ENCODE data around the gene CNTN1.

CNTN1 gene

GRCh38 chr12:41053046-41053445, 360.8 kb downstream of the CNTN1 start:
- no peak overlapping the region for H3K4me3 ChIP-seq (ENCODE audit: low read depth, low read length)
- H3K9me3 ChIP-seq (ENCODE audit: control insufficient read depth, insufficient read depth, low read depth, low read length), result no peaks in the 10 kb centered on the region
- TF ChIP-seq RBAK (tag by site-specific recombination; IDR thresholded peaks at IDR 0.05), result no peak
- no peak for TF ChIP-seq KLF7 (tag by site-specific recombination; IDR thresholded peaks at IDR 0.05; ENCODE audit: borderline replicate concordance)
- TF ChIP-seq ZNF830 (tag by site-specific recombination; IDR thresholded peaks at IDR 0.05; ENCODE audit: low read depth), result no peak
- TF ChIP-seq ZNF239 (tag by site-specific recombination; IDR thresholded peaks at IDR 0.05), result no peak
- TF ChIP-seq KLF16 (tag by site-specific recombination; IDR thresholded peaks at IDR 0.05), result no peak
- no peak for TF ChIP-seq ZNF626 (tag by site-specific recombination; IDR thresholded peaks at IDR 0.05)
- no peak for TF ChIP-seq PATZ1 (tag by site-specific recombination; IDR thresholded peaks at IDR 0.05)
- no peak for TF ChIP-seq KLF17 (tag by site-specific recombination; IDR thresholded peaks at IDR 0.05)
- no peak for TF ChIP-seq ZNF23 (tag by site-specific recombination; IDR thresholded peaks at IDR 0.05; ENCODE audit: borderline replicate concordance)
- no peak for TF ChIP-seq ZNF221 (tag by site-specific recombination; IDR thresholded peaks at IDR 0.05; ENCODE audit: borderline replicate concordance)
- ChIA-PET POLR2A (no interaction called here), CTCF (no interaction called here)
- H3K36me3 ChIP-seq (ENCODE audit: control insufficient read depth in 2 of 2, insufficient read depth in 1 of 2, low read length in 2 of 2), result no peaks in the 10 kb centered on the region
- peaks cover 14% of the 10 kb centered on the region; the same call in 1 of the 2 replicates for H3K4me1 ChIP-seq (ENCODE audit: control insufficient read depth, insufficient read depth, low read length)
- no peak overlapping the region for H3K27ac ChIP-seq (ENCODE audit: extremely low read depth, low read depth, low read length)

- peaks cover 14% of the 10 kb centered on the region; the same call in 1 of the 2 replicates for H3K4me1 ChIP-seq (ENCODE audit: control insufficient read depth, insufficient read depth, low read length)
- no peak overlapping the region for H3K4me3 ChIP-seq (ENCODE audit: low read depth, low read length)
- TF ChIP-seq ZNF416 (tag by site-specific recombination; IDR thresholded peaks at IDR 0.05), result no peak
- TF ChIP-seq ZBTB49 (tag by site-specific recombination; IDR thresholded peaks at IDR 0.05; ENCODE audit: low read depth), result no peak
- no peak for TF ChIP-seq KLF7 (tag by site-specific recombination; IDR thresholded peaks at IDR 0.05; ENCODE audit: borderline replicate concordance)
- TF ChIP-seq ZBTB7A (tag by site-specific recombination; IDR thresholded peaks at IDR 0.05; ENCODE audit: low read depth), result no peak
- TF ChIP-seq GLI4 (tag by site-specific recombination; IDR thresholded peaks at IDR 0.05), result no peak
- TF ChIP-seq KLF9 (tag by site-specific recombination; IDR thresholded peaks at IDR 0.05; ENCODE audit: low read depth), result no peak
- TF ChIP-seq ZNF629 (tag by site-specific recombination; IDR thresholded peaks at IDR 0.05), result no peak
- TF ChIP-seq ZNF548 (tag by site-specific recombination; IDR thresholded peaks at IDR 0.05), result no peak
- TF ChIP-seq ZNF37A (tag by site-specific recombination; IDR thresholded peaks at IDR 0.05), result no peak
- no peak for TF ChIP-seq ZNF639 (tag by site-specific recombination; IDR thresholded peaks at IDR 0.05)
- no peak for TF ChIP-seq PRDM1 (tag by site-specific recombination; IDR thresholded peaks at IDR 0.05)
- no peaks in the 10 kb centered on the region for H3K9me3 ChIP-seq (ENCODE audit: control insufficient read depth, insufficient read depth, low read depth, low read length)
- no peak overlapping the region for H3K27ac ChIP-seq (ENCODE audit: extremely low read depth, low read depth, low read length)
- CTCF ChIA-PET, result no interaction called here
- POLR2A ChIA-PET, result no interaction called here
- no peaks in the 10 kb centered on the region for H3K36me3 ChIP-seq (ENCODE audit: control insufficient read depth in 2 of 2, insufficient read depth in 1 of 2, low read length in 2 of 2)
Measured at GRCh38 chr12:41055875-41056577, 363.8 kb downstream of the CNTN1 start.

Data from HEK293 (cell line).